HepG2 (cell line): ENCODE data around the gene HTRA2. TPM values are rescaled to one million over a fixed set of nuclear protein-coding genes. Genes with fewer than 3 reads are reported as not detected.

Experiments
- BORCS8-MEF2B ChIP-seq: sonication (generic); formaldehyde crosslinking; IDR thresholded peaks from 2 replicates; pipeline ENCODE4 v1.8.0; 2022; ENCODE audit warnings: mild to moderate bottlenecking, missing genetic modification reagents
- CREBL2 ChIP-seq: sonication (generic); formaldehyde crosslinking; IDR thresholded peaks from 2 replicates; pipeline ENCODE4 v1.8.1; 2023; ENCODE audit warnings: missing genetic modification reagents, mild to moderate bottlenecking, borderline replicate concordance
- NR2C2 ChIP-seq: sonication (generic); formaldehyde crosslinking; IDR thresholded peaks from 2 replicates; pipeline ENCODE4 v1.4.0; 2020; ENCODE audit warnings: missing genetic modification reagents, mild to moderate bottlenecking, moderate library complexity, borderline replicate concordance
- NR3C1 ChIP-seq: sonication (generic); formaldehyde crosslinking; IDR thresholded peaks from 2 replicates; pipeline ENCODE4 v1.4.0; 2020; ENCODE audit warnings: missing genetic modification reagents
- PCBP1 ChIP-seq: fragments of 200-400 bp; formaldehyde crosslinking; IDR thresholded peaks from 2 replicates; pipeline ENCODE4 v1.6.1; 2017; ENCODE audit warnings: mild to moderate bottlenecking, low read depth, low read length, borderline replicate concordance
- PCBP2 ChIP-seq: fragments of 200-400 bp; formaldehyde crosslinking; optimal IDR thresholded peaks from 2 replicates; pipeline ENCODE3; 2018; ENCODE audit warnings: low read length, low read depth; ENCODE audit not compliant: poor library complexity, severe bottlenecking
- PLRG1 ChIP-seq: fragments of 450-650 bp; conservative IDR thresholded peaks from 2 replicates; pipeline ENCODE4 v1.6.1; 2016
- SMAD9 ChIP-seq: sonication (generic); formaldehyde crosslinking; IDR thresholded peaks from 2 replicates; pipeline ENCODE4 v1.5.1; 2020; ENCODE audit warnings: mild to moderate bottlenecking, missing genetic modification reagents
- TEF ChIP-seq: sonication (generic); formaldehyde crosslinking; IDR thresholded peaks from 2 replicates; pipeline ENCODE4 v1.5.0; 2020; ENCODE audit warnings: missing genetic modification reagents
- ZMYM2 ChIP-seq: sonication (generic); formaldehyde crosslinking; IDR thresholded peaks from 2 replicates; pipeline ENCODE4 v1.8.0; 2022; ENCODE audit warnings: mild to moderate bottlenecking, missing genetic modification reagents
- ZNF234 ChIP-seq: sonication (generic); formaldehyde crosslinking; conservative IDR thresholded peaks from 2 replicates; pipeline ENCODE4 v1.5.1; 2020; ENCODE audit warnings: mild to moderate bottlenecking, missing genetic modification reagents
- ZNF563 ChIP-seq: sonication (generic); formaldehyde crosslinking; IDR thresholded peaks from 2 replicates; pipeline ENCODE4 v1.8.0; 2022; ENCODE audit warnings: mild to moderate bottlenecking, moderate library complexity, missing genetic modification reagents
- ZNF781 ChIP-seq: sonication (generic); formaldehyde crosslinking; IDR thresholded peaks from 2 replicates; pipeline ENCODE4 v1.5.1; 2020; ENCODE audit warnings: borderline replicate concordance, mild to moderate bottlenecking, missing genetic modification reagents; ENCODE audit errors: not compliant biosample characterization
- polyA plus RNA-seq, 8 experiments: library from polyadenylated mRNA; depleted of rRNA in 3 of 8; stranded (reverse) in 7 of 8; unstranded in 1 of 8; fragments of >200 nt; fragmentation: Illumina TruSeq in 4 of 8; extraction: Trizol in 4 of 8; gene quantifications; 2 replicates each; pipeline versions ENCODE4 v1.2.1 to v1.2.3, GENCODE V29; 2011 to 2016; ENCODE audit warnings: low read depth in 4 of 8, missing spikeins in 1 of 8, mixed read lengths in 1 of 8; ENCODE audit not compliant: insufficient read depth in 1 of 8
- total RNA-seq, 5 experiments: library from RNA; depleted of rRNA; stranded (reverse); fragments of >200 nt; fragmentation: Illumina TruSeq; extraction: Trizol; gene quantifications; 2 replicates each; pipeline ENCODE4 v1.2.3, GENCODE V29; 2016; ENCODE audit warnings: low read depth in 1 of 5
- TF ChIP-seq, protein P1 (sequence below): sonication (generic); formaldehyde crosslinking; IDR thresholded peaks from 2 replicates; pipeline ENCODE4 v1.4.0; 2020; ENCODE audit warnings: missing genetic modification reagents
- TF ChIP-seq, protein P2 (sequence below): sonication (generic); formaldehyde crosslinking; IDR thresholded peaks from 2 replicates; pipeline ENCODE4 v1.8.1; 2022; ENCODE audit warnings: low read depth, mild to moderate bottlenecking, missing genetic modification reagents
- TF ChIP-seq, protein P3 (sequence below): IDR thresholded peaks from 2 replicates; pipeline ENCODE4 v1.6.1; 2018; ENCODE audit warnings: missing genetic modification reagents
- TF ChIP-seq, protein P4 (sequence below): sonication (generic); formaldehyde crosslinking; IDR thresholded peaks from 2 replicates; pipeline ENCODE4 v1.5.1; 2020; ENCODE audit warnings: mild to moderate bottlenecking, moderate library complexity, missing genetic modification reagents

The HTRA2 gene
- total and polyA plus RNA-seq, 2 of the 13 experiments (the other 11 are each of a cell fraction or from before 2014, with no cell fraction given) = 47.7 to 50.3 TPM

- TF ChIP-seq ZNF781 (CRISPR knock-in tag) = peak; percentile 44
- TF ChIP-seq, protein P1, sequence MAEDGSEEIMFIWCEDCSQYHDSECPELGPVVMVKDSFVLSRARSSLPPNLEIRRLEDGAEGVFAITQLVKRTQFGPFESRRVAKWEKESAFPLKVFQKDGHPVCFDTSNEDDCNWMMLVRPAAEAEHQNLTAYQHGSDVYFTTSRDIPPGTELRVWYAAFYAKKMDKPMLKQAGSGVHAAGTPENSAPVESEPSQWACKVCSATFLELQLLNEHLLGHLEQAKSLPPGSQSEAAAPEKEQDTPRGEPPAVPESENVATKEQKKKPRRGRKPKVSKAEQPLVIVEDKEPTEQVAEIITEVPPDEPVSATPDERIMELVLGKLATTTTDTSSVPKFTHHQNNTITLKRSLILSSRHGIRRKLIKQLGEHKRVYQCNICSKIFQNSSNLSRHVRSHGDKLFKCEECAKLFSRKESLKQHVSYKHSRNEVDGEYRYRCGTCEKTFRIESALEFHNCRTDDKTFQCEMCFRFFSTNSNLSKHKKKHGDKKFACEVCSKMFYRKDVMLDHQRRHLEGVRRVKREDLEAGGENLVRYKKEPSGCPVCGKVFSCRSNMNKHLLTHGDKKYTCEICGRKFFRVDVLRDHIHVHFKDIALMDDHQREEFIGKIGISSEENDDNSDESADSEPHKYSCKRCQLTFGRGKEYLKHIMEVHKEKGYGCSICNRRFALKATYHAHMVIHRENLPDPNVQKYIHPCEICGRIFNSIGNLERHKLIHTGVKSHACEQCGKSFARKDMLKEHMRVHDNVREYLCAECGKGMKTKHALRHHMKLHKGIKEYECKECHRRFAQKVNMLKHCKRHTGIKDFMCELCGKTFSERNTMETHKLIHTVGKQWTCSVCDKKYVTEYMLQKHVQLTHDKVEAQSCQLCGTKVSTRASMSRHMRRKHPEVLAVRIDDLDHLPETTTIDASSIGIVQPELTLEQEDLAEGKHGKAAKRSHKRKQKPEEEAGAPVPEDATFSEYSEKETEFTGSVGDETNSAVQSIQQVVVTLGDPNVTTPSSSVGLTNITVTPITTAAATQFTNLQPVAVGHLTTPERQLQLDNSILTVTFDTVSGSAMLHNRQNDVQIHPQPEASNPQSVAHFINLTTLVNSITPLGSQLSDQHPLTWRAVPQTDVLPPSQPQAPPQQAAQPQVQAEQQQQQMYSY (CRISPR knock-in tag) = peak; percentile 62
- TF ChIP-seq, protein P2, sequence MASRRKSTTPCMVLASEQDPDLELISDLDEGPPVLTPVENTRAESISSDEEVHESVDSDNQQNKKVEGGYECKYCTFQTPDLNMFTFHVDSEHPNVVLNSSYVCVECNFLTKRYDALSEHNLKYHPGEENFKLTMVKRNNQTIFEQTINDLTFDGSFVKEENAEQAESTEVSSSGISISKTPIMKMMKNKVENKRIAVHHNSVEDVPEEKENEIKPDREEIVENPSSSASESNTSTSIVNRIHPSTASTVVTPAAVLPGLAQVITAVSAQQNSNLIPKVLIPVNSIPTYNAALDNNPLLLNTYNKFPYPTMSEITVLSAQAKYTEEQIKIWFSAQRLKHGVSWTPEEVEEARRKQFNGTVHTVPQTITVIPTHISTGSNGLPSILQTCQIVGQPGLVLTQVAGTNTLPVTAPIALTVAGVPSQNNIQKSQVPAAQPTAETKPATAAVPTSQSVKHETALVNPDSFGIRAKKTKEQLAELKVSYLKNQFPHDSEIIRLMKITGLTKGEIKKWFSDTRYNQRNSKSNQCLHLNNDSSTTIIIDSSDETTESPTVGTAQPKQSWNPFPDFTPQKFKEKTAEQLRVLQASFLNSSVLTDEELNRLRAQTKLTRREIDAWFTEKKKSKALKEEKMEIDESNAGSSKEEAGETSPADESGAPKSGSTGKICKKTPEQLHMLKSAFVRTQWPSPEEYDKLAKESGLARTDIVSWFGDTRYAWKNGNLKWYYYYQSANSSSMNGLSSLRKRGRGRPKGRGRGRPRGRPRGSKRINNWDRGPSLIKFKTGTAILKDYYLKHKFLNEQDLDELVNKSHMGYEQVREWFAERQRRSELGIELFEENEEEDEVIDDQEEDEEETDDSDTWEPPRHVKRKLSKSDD (CRISPR knock-in tag) = peak; percentile 84
- peak; percentile 39; the same call in 1 of the 2 replicates for TF ChIP-seq CREBL2 (CRISPR knock-in tag)
- no peak for TF ChIP-seq PCBP2
- TF ChIP-seq, protein P3, sequence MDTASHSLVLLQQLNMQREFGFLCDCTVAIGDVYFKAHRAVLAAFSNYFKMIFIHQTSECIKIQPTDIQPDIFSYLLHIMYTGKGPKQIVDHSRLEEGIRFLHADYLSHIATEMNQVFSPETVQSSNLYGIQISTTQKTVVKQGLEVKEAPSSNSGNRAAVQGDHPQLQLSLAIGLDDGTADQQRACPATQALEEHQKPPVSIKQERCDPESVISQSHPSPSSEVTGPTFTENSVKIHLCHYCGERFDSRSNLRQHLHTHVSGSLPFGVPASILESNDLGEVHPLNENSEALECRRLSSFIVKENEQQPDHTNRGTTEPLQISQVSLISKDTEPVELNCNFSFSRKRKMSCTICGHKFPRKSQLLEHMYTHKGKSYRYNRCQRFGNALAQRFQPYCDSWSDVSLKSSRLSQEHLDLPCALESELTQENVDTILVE = peak; percentile 87; the same call in 1 of the 2 replicates
- TF ChIP-seq, protein P4, sequence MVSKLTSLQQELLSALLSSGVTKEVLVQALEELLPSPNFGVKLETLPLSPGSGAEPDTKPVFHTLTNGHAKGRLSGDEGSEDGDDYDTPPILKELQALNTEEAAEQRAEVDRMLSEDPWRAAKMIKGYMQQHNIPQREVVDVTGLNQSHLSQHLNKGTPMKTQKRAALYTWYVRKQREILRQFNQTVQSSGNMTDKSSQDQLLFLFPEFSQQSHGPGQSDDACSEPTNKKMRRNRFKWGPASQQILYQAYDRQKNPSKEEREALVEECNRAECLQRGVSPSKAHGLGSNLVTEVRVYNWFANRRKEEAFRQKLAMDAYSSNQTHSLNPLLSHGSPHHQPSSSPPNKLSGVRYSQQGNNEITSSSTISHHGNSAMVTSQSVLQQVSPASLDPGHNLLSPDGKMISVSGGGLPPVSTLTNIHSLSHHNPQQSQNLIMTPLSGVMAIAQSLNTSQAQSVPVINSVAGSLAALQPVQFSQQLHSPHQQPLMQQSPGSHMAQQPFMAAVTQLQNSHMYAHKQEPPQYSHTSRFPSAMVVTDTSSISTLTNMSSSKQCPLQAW (CRISPR knock-in tag) = peak; percentile 98
- 0 out of 2 replicates have a peak, but pooled peaks have one; percentile 20 for TF ChIP-seq ZMYM2
- TF ChIP-seq TEF (CRISPR knock-in tag) = peak; percentile 15
- peak; percentile 91 for TF ChIP-seq ZNF234
- peak; percentile 98 for TF ChIP-seq NR2C2 (CRISPR knock-in tag)
- TF ChIP-seq BORCS8-MEF2B (CRISPR knock-in tag) = peak; percentile 71; the same call in 1 of the 2 replicates
- TF ChIP-seq PLRG1 = no peak
- TF ChIP-seq NR3C1 (CRISPR knock-in tag) = no peak
- peak; percentile 89 for TF ChIP-seq ZNF563
- TF ChIP-seq SMAD9 (CRISPR knock-in tag) = no peak
- TF ChIP-seq PCBP1 = 0 out of 2 replicates have a peak, but pooled peaks have one; percentile 18
Measured at GRCh38 chr2:74529357-74530238, at the start of gene HTRA2, which contains the start of gene AUP1 (continued).
